Natural killer cell (primary cell): ENCODE results near the gene ARID4A. TPM values are rescaled to one million over a fixed set of nuclear protein-coding genes. Genes with fewer than 3 reads are reported as not detected.
A peak's percentile ranks its signal among the peaks of the same experiment; 100 is the strongest.

ENCODE experiments used
- ATAC-seq, 3 donors: fragments of 150-1000 bp in 2 of 3; fragments of 200-7000 bp in 1 of 3; cut with Tn5 transposase; 1 replicate in 1 of 3; 2 replicates in 2 of 3; pipeline ENCODE4 v1.10.0; 2021; ENCODE audit warnings: mild to moderate bottlenecking in 2 of 3, moderate library complexity in 2 of 3
- DNase-seq, 2 donors: peaks; one replicate each; pipeline versions ENCODE4 v3.0.0 to v3.0.0-alpha.2; 2013 to 2021; ENCODE audit warnings: mixed read lengths in 1 of 2
- H3K27ac ChIP-seq: one replicate; pipeline ENCODE4 v1.5.1; 2013; ENCODE audit warnings: mild to moderate bottlenecking, low read length
- H3K27me3 ChIP-seq: one replicate; pipeline ENCODE4 v1.6.1; 2013; ENCODE audit warnings: low read length; ENCODE audit not compliant: control insufficient read depth, insufficient read depth
- H3K36me3 ChIP-seq: one replicate; pipeline ENCODE4 v1.6.1; 2013; ENCODE audit warnings: low read length; ENCODE audit not compliant: control insufficient read depth, insufficient read depth
- H3K4me1 ChIP-seq: one replicate; pipeline ENCODE4 v1.6.1; 2013; ENCODE audit warnings: low read length; ENCODE audit not compliant: control insufficient read depth, insufficient read depth
- H3K4me3 ChIP-seq: one replicate; pipeline ENCODE4 v1.5.1; 2013; ENCODE audit warnings: low read length
- H3K9me3 ChIP-seq: one replicate; pipeline ENCODE4 v1.6.1; 2013; ENCODE audit warnings: low read length; ENCODE audit not compliant: control insufficient read depth, insufficient read depth
- H3K27ac Mint-ChIP-seq, 2 donors: one replicate each; pipeline ENCODE4 v1.8.0; 2022; ENCODE audit warnings: mild to moderate bottlenecking in 2 of 2, mixed read lengths in 2 of 2, moderate library complexity in 1 of 2
- H3K27me3 Mint-ChIP-seq, 2 donors: one replicate each; pipeline ENCODE4 v1.8.0; 2022; ENCODE audit warnings: low read depth in 2 of 2, mixed read lengths in 2 of 2
- H3K36me3 Mint-ChIP-seq: one replicate; pipeline ENCODE4 v1.8.0; 2022; ENCODE audit warnings: mixed read lengths
- H3K4me1 Mint-ChIP-seq, 2 donors: one replicate each; pipeline ENCODE4 v1.8.0; 2022; ENCODE audit warnings: mixed read lengths in 2 of 2
- H3K4me3 Mint-ChIP-seq: one replicate; pipeline ENCODE4 v1.8.0; 2022; ENCODE audit warnings: mild to moderate bottlenecking, moderate library complexity, mixed read lengths
- H3K9me3 Mint-ChIP-seq, 2 donors: one replicate each; pipeline ENCODE4 v1.8.0; 2022; ENCODE audit warnings: mixed read lengths in 2 of 2
- WGBS: methylation state at CpG from one replicate; pipeline ENCODE4 v1.1.7; 2013; ENCODE audit warnings: missing lambda C conversion rate; ENCODE audit not compliant: insufficient coverage; 5-methylcytosine and 5-hydroxymethylcytosine counted together
- intact Hi-C: fragments of 100-400 bp; cut with micrococcal nuclease; formaldehyde crosslinking; loops from one replicate; pipeline ENCODE4 v1.14.2; 2022
- total RNA-seq, 4 donors: library from RNA; stranded (reverse); fragments of 120-200 nt in 1 of 4; gene quantifications; one replicate each; pipeline versions ENCODE4 v1.2.3 to v1.2.4, GENCODE V29; 2013 to 2022
- TF ChIP-seq, protein P1 (sequence below): fragments of 200-600 bp; IDR thresholded peaks from one replicate; pipeline ENCODE4 v1.8.0; 2022; ENCODE audit warnings: antibody characterized with exemption

ARID4A gene
- total RNA-seq, 3 donors from 2014 or later (not counting 1 experiment from before 2014, with no cell fraction given): 89.3 to 113 (median 90.1) TPM

DNA sequence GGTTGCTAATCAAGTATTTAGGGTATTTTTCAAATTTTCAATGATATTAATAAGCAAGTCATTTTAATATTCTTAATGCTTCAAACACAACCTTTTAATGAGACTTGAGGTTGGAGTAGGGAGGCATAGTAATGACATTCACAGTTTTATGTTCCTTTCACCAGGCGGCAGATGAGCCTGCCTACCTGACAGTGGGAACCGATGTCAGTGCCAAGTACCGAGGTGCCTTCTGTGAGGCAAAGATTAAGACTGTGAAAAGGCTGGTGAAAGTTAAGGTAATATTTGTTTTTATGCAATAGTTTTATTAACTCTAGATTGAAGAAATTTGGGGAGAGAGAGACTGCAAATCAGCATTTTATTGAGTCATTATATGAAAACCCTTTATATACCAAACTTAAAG is 3.1 kb downstream of the ARID4A start:
- TF ChIP-seq, protein P1, sequence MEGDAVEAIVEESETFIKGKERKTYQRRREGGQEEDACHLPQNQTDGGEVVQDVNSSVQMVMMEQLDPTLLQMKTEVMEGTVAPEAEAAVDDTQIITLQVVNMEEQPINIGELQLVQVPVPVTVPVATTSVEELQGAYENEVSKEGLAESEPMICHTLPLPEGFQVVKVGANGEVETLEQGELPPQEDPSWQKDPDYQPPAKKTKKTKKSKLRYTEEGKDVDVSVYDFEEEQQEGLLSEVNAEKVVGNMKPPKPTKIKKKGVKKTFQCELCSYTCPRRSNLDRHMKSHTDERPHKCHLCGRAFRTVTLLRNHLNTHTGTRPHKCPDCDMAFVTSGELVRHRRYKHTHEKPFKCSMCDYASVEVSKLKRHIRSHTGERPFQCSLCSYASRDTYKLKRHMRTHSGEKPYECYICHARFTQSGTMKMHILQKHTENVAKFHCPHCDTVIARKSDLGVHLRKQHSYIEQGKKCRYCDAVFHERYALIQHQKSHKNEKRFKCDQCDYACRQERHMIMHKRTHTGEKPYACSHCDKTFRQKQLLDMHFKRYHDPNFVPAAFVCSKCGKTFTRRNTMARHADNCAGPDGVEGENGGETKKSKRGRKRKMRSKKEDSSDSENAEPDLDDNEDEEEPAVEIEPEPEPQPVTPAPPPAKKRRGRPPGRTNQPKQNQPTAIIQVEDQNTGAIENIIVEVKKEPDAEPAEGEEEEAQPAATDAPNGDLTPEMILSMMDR: no peak
- Mint-ChIP-seq H3K9me3 (no peaks in the 10 kb centered on the region), H3K27me3 (no peaks in the 10 kb centered on the region), H3K4me1 (peaks cover 20 to 21% of the 10 kb centered on the region in 2 donors), H3K27ac (no peak overlapping the region), H3K36me3 (peaks cover 8% of the 10 kb centered on the region), H3K4me3 (no peak overlapping the region)
- 96% methylated on average over 3 of the region's 3 CpGs for WGBS
- Histone ChIP-seq H3K36me3 (peaks cover 43% of the 10 kb centered on the region), H3K4me1 (peaks cover 5% of the 10 kb centered on the region), H3K27ac (no peak overlapping the region), H3K9me3 (no peaks in the 10 kb centered on the region), H3K4me3 (no peak overlapping the region), H3K27me3 (no peaks in the 10 kb centered on the region)
- no peak for DNase-seq
- intact Hi-C loops: no loop called here
- ATAC-seq: no peak

DNA sequence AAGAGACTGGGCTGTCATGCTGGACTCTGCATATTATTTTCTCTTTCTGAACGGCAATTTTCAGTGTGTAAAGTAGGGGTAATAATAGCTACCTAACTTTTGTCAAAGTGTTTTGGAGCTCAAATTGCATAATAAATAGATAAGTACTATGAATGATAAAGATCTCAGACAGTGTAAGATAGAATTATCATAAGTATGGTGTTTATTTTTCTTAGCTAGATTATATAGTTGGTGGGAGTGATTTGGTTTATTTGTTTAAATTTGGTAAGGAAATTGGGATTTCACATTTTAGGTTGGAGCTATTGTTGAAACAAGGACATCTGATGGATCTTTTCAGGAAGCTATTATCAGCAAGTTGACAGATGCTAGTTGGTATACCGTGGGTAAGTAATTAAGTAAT is 7.4 kb downstream of the ARID4A start:
- WGBS: 88% methylated on average over 2 of the region's 2 CpGs
- Histone ChIP-seq H3K36me3 (peaks cover 66% of the 10 kb centered on the region), H3K4me3 (no peak overlapping the region), H3K27me3 (no peaks in the 10 kb centered on the region), H3K27ac (no peak overlapping the region), H3K4me1 (no peaks in the 10 kb centered on the region), H3K9me3 (no peaks in the 10 kb centered on the region)
- no peak overlapping the region for H3K27ac Mint-ChIP-seq
- H3K36me3 Mint-ChIP-seq: peaks cover 15% of the 10 kb centered on the region
- intact Hi-C loops: no loop called here
- TF ChIP-seq, protein P1: no peak
- H3K9me3 Mint-ChIP-seq: no peaks in the 10 kb centered on the region
- DNase-seq (no peak), ATAC-seq (no peak)
- no peaks in the 10 kb centered on the region for H3K27me3 Mint-ChIP-seq
- no peak overlapping the region for H3K4me3 Mint-ChIP-seq
- H3K4me1 Mint-ChIP-seq: peaks cover 19 to 21% of the 10 kb centered on the region in 2 donors

DNA sequence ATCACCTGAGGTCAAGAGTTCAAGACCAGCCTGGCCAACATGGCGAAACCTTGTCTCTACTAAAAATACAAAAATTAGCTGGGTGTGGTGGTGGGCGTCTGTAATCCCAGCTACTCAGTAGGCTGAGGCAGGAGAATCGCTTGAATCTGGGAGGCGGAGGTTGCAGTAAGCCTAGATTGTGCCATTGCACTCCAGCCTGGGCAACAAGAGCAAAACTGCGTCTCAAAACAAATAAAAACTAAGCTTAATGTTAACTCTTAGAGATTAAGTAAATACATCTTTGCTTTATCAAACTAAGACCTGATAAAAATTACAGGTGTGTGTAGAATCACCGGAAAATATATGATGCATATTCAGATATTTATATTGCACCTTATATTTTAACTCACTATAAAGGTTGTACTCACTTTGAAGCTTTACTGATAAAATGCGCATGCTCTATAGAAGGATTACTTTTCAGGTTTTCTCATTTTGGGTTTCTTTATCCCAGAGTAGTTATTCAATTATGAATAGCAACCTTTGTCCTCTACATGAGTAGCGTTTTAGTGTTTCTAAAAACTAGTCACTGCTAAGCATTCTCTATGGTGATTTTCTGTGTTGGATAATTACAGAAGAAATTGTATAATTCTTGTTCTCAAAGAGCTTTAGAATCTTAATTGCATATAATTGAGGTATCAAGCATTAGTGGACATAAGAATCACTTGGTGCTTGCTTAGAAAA is 9.4 kb downstream of the ARID4A start:
- Histone ChIP-seq H3K4me3 (no peak overlapping the region), H3K27me3 (no peaks in the 10 kb centered on the region), H3K9me3 (no peaks in the 10 kb centered on the region), H3K36me3 (peaks cover 66% of the 10 kb centered on the region), H3K27ac (no peak overlapping the region), H3K4me1 (no peaks in the 10 kb centered on the region)
- no peaks in the 10 kb centered on the region for H3K27me3 Mint-ChIP-seq
- peaks cover 16 to 19% of the 10 kb centered on the region in 2 donors for H3K4me1 Mint-ChIP-seq
- intact Hi-C loops: no loop called here
- H3K4me3 Mint-ChIP-seq: no peak overlapping the region
- 97% methylated on average over 3 of the region's 8 CpGs for WGBS
- ATAC-seq (no peak), DNase-seq (no peak)
- peaks cover 15% of the 10 kb centered on the region for H3K36me3 Mint-ChIP-seq
- H3K9me3 Mint-ChIP-seq: no peaks in the 10 kb centered on the region
- TF ChIP-seq, protein P1: no peak
- peak overlapping the region in 1 of 2 donors; percentile 36 for H3K27ac Mint-ChIP-seq

DNA sequence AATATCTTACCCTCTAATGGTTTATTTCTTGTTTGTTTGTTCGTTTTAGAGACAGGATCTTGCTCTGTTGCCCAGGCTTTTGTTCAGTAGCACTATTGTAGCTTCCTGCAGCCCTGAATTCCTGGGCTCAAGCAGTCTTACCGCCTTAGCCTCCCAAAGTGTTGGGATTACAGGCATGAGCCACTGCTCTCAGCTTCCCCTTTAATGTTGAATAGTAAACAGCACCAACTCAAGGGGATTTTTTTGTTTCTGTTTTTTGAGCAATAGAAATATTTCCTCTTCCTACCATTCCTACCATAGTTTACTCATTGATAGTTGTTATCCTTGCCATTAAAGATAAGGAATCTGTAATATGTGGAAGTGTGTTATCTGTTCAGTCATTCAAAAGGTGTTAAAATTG is 10.7 kb downstream of the ARID4A start:
- intact Hi-C loops: no loop called here

More for the DNA sequence above, 10.7 kb downstream of the ARID4A start:
- DNase-seq (no peak), ATAC-seq (no peak)
- Histone ChIP-seq H3K9me3 (no peaks in the 10 kb centered on the region), H3K4me3 (no peak overlapping the region), H3K27ac (no peak overlapping the region), H3K4me1 (no peaks in the 10 kb centered on the region), H3K36me3 (peaks cover 64% of the 10 kb centered on the region), H3K27me3 (no peaks in the 10 kb centered on the region)
- WGBS: 100% methylated on average over 2 of the region's 2 CpGs
- TF ChIP-seq, protein P1: no peak
- Mint-ChIP-seq H3K4me3 (no peak overlapping the region), H3K36me3 (peaks cover 15% of the 10 kb centered on the region), H3K27ac (no peak overlapping the region), H3K9me3 (no peaks in the 10 kb centered on the region), H3K4me1 (peaks cover 15 to 16% of the 10 kb centered on the region in 2 donors), H3K27me3 (no peaks in the 10 kb centered on the region)
